ENCODE data around the gene EQTN. TPM values are rescaled to one million over a fixed set of nuclear protein-coding genes. Genes with fewer than 3 reads are reported as not detected.

EQTN gene
- total and polyA plus RNA-seq, 2 of the 8 experiments (the other 6 are each of a cell fraction or from before 2014, with no cell fraction given) = 0.23 TPM; not detected in 1

GRCh38 chr9:27308691-27309390 is 11.9 kb upstream of the EQTN start (continued):
- no peak for TF ChIP-seq GTF2F1 (IDR thresholded peaks at IDR 0.05; ENCODE audit: borderline replicate concordance, low read depth, low read length)
- TF ChIP-seq, protein P1, sequence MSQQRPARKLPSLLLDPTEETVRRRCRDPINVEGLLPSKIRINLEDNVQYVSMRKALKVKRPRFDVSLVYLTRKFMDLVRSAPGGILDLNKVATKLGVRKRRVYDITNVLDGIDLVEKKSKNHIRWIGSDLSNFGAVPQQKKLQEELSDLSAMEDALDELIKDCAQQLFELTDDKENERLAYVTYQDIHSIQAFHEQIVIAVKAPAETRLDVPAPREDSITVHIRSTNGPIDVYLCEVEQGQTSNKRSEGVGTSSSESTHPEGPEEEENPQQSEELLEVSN (IDR thresholded peaks at IDR 0.05) = no peak
- TF ChIP-seq ATF3 (IDR thresholded peaks at IDR 0.05; ENCODE audit: insufficient read depth, low read depth, low read length) = no peak
- TF ChIP-seq CHD2 (IDR thresholded peaks at IDR 0.05; ENCODE audit: low read length) = no peak
- TF ChIP-seq SIX5 (IDR thresholded peaks at IDR 0.05; ENCODE audit: low read depth, low read length) = no peak
- peak; percentile 99 for TF ChIP-seq TCF12 (IDR thresholded peaks at IDR 0.05; ENCODE audit: low read depth, low read length)
- TF ChIP-seq CREB1 (IDR thresholded peaks at IDR 0.05) = no peak
- TF ChIP-seq PHF8 (conservative IDR thresholded peaks at IDR 0.05; ENCODE audit: low read depth, low read length) = no peak
- TF ChIP-seq YY1 (IDR thresholded peaks at IDR 0.05; ENCODE audit: low read depth, low read length) = 0 out of 2 replicates have a peak, but pooled peaks have one; percentile 22
- no peak for TF ChIP-seq CBX8 (IDR thresholded peaks at IDR 0.05; ENCODE audit: borderline replicate concordance, low read depth, low read length)
- TF ChIP-seq NANOG (IDR thresholded peaks at IDR 0.05; ENCODE audit: insufficient read depth, low read depth, low read length, poor library complexity, severe bottlenecking) = peak; percentile 58
- no peak for TF ChIP-seq CEBPB (IDR thresholded peaks at IDR 0.05; ENCODE audit: low read depth, low read length)
- no peak for TF ChIP-seq SAP30 (IDR thresholded peaks at IDR 0.05; ENCODE audit: insufficient read depth, insufficient replicate concordance, low read length)
- TF ChIP-seq EP300 (IDR thresholded peaks at IDR 0.05; ENCODE audit: borderline replicate concordance in 1 of 2, low read depth in 2 of 2, low read length in 2 of 2) = no peak; a peak in 1 of 3 replicates
- no peak for TF ChIP-seq KDM4A (IDR thresholded peaks at IDR 0.05; ENCODE audit: low read depth, low read length, severe bottlenecking)
- no peak for TF ChIP-seq SUZ12 (IDR thresholded peaks at IDR 0.05; ENCODE audit: low read length)
- no peak for TF ChIP-seq CHD1 (IDR thresholded peaks at IDR 0.05; ENCODE audit: low read depth, low read length)

All from H1 (cell line).